HUES64 (cell line): ENCODE measurements around the gene ING4.
A peak's percentile ranks its signal among the peaks of the same experiment; 100 is the strongest.

Experiments
- H3K27ac ChIP-seq: 2 replicates; pipeline ENCODE4 v1.7.0; 2013; ENCODE audit warnings: low read depth, low read length, inconsistent platforms
- H3K27me3 ChIP-seq: 2 replicates; pipeline ENCODE4 v1.6.1; 2013; ENCODE audit warnings: mild to moderate bottlenecking, low read length; ENCODE audit not compliant: insufficient read depth
- H3K36me3 ChIP-seq: 2 replicates; pipeline ENCODE4 v1.6.1; 2013; ENCODE audit warnings: mild to moderate bottlenecking, low read length; ENCODE audit not compliant: insufficient read depth
- H3K4me1 ChIP-seq: 2 replicates; pipeline ENCODE4 v1.6.1; 2013; ENCODE audit warnings: mild to moderate bottlenecking, low read length, moderate library complexity; ENCODE audit not compliant: insufficient read depth
- H3K4me3 ChIP-seq: 2 replicates; pipeline ENCODE4 v1.5.1; 2013; ENCODE audit warnings: mild to moderate bottlenecking, low read length, moderate library complexity
- H3K9ac ChIP-seq: 2 replicates; pipeline ENCODE4 v1.6.1; 2013; ENCODE audit warnings: mild to moderate bottlenecking, low read depth, low read length
- H3K9me3 ChIP-seq: 2 replicates; pipeline ENCODE4 v1.6.1; 2013; ENCODE audit warnings: low read depth, low read length; ENCODE audit not compliant: insufficient read depth
- WGBS: fragments of 150-250, 120-280 bp; methylation state at CpG from one replicate; pipeline ENCODE4 v1.1.7; 2013; ENCODE audit warnings: missing lambda C conversion rate; 5-methylcytosine and 5-hydroxymethylcytosine counted together

The ING4 gene

GRCh38 chr12:6635375-6635855, 27.5 kb downstream of the ING4 start:
- H3K9me3 ChIP-seq = no peaks in the 10 kb centered on the region
- H3K27ac ChIP-seq = no peak overlapping the region
- H3K4me3 ChIP-seq = no peak overlapping the region
- 63% methylated on average over 5 of the region's 5 CpGs for WGBS
- no peak overlapping the region for H3K9ac ChIP-seq
- H3K27me3 ChIP-seq = no peaks in the 10 kb centered on the region; the same call in 1 of the 2 replicates
- H3K36me3 ChIP-seq = no peaks in the 10 kb centered on the region
- peaks cover 7% of the 10 kb centered on the region; the same call in 1 of the 2 replicates for H3K4me1 ChIP-seq

- no peak overlapping the region for H3K9ac ChIP-seq
- no peak overlapping the region for H3K4me3 ChIP-seq
- H3K27ac ChIP-seq = no peak overlapping the region
Observed at GRCh38 chr12:6632026-6632983, 30.6 kb downstream of the ING4 start.

DNA sequence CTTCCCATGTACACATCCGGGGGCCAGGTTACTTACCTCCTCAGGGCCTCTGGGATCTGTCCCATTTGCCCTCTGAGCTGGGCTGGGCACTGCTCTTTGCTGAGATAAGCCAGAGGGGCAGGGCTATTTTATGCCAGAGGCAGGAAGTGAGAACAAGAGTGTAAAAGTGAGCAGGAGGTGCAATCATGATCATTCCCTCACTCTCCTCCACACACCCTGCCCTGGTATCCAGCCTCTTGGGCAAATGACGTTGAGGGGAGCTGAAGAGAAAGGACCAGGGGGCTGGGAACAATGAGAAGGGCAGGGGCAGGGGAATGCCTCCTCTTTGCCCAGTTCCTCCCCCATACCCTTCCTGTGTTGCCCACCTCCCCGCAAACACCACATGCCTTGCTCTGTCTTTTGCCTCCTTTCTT, 31.4 kb downstream of the ING4 start:
- no peaks in the 10 kb centered on the region for H3K9me3 ChIP-seq
- peaks cover 7% of the 10 kb centered on the region; the same call in 1 of the 2 replicates for H3K4me1 ChIP-seq
- H3K27me3 ChIP-seq = no peaks in the 10 kb centered on the region
- no peak overlapping the region for H3K9ac ChIP-seq
- no peak overlapping the region for H3K4me3 ChIP-seq
- no peaks in the 10 kb centered on the region for H3K36me3 ChIP-seq
- WGBS = 93% methylated on average over 2 of the region's 3 CpGs
- H3K27ac ChIP-seq = no peak overlapping the region

More at GRCh38 chr12:6632026-6632983, 30.6 kb downstream of the ING4 start:
- Histone ChIP-seq H3K9me3 (no peaks in the 10 kb centered on the region), H3K4me1 (peaks cover 7% of the 10 kb centered on the region; the same call in 1 of the 2 replicates), H3K27me3 (no peaks in the 10 kb centered on the region), H3K36me3 (no peaks in the 10 kb centered on the region)
- 81% methylated on average over 21 of the region's 21 CpGs for WGBS

DNA sequence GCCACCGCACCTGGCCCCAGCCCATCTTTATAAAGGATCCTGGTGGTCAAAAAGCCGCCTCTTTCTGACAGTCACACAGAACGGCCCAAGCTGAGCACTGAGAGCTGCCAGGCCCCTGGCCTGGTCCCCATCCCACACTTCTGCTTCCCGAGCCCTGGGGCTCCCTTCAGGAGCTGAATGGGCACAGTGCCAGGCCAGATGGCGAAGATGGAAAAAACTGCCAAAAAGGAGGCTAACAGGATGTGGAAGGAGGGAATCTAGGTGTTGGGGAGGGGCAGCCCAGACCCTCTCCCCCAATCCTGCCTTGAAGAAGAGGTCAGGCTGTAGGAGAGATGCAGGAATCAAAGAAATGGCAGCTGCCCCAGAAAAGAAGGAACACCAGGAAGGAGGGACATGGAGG, 32.2 kb downstream of the ING4 start:
- Histone ChIP-seq H3K27ac (no peak overlapping the region), H3K4me1 (peaks cover 5% of the 10 kb centered on the region; the same call in 1 of the 2 replicates), H3K4me3 (no peak overlapping the region), H3K9ac (no peak overlapping the region; the same call in 1 of the 2 replicates), H3K27me3 (no peaks in the 10 kb centered on the region), H3K9me3 (no peaks in the 10 kb centered on the region), H3K36me3 (no peaks in the 10 kb centered on the region)
- 77% methylated on average over 5 of the region's 5 CpGs for WGBS

DNA sequence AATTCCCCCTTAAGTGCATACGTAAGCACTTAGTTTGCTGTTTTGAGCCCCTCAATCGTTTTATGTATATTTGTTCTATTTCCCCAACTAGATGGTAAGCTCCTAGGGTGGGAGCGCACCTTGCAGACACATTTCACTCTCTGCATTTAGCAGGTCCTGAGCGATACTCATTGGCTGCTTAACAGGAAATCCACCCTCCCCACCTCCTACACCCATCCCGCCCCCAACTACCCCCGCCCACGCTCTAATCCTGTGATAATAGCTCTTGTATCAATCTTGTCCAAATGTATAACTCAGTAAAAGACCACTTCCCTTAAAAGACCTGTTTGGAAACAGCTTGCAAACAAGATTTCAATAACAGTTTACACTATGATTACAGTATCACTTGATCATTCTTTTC, 35.3 kb downstream of the ING4 start:
- no peak overlapping the region for H3K9ac ChIP-seq
- no peaks in the 10 kb centered on the region for H3K27me3 ChIP-seq
- peaks cover 3% of the 10 kb centered on the region; the same call in 1 of the 2 replicates for H3K4me1 ChIP-seq
- no peak overlapping the region for H3K27ac ChIP-seq
- H3K9me3 ChIP-seq = no peaks in the 10 kb centered on the region
- no peak overlapping the region for H3K4me3 ChIP-seq
- H3K36me3 ChIP-seq = no peaks in the 10 kb centered on the region
- WGBS = 65% methylated on average over 7 of the region's 7 CpGs

DNA sequence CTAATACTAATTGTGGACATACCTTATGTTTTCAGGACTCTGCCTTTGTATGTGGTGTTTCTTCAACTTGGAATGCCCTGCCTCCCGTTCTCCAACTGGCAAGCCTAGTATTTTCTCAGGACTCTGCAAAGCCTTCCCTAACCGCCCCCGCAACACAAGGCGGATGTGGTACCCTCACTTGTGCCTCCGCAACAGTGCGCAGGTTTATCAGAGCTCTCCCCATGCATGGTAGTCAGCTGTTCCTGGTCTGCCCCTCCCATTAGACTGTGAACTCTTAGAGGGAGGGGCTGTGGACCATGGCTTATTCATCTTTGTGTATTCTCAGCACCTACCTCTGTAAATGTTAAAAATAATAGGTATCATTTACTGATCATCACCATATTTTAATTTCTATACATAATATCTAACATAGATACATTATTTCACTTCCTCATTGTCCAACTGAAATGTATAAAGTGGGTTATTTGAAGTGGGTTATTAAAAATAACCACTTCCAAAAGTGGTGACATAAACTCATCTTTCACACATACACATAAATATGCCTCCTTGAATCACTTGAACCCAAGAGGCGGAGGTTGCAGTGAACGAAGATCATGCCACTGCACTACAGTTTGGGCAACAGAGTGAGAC, 36.1 kb downstream of the ING4 start:
- Histone ChIP-seq H3K9ac (no peak overlapping the region), H3K4me3 (no peak overlapping the region), H3K27me3 (no peaks in the 10 kb centered on the region), H3K36me3 (no peaks in the 10 kb centered on the region), H3K27ac (no peak overlapping the region), H3K9me3 (no peaks in the 10 kb centered on the region), H3K4me1 (no peaks in the 10 kb centered on the region)
- 95% methylated on average over 8 of the region's 8 CpGs for WGBS

- Histone ChIP-seq H3K36me3 (no peaks in the 10 kb centered on the region), H3K27ac (no peak overlapping the region), H3K27me3 (peaks cover 23% of the 10 kb centered on the region), H3K9me3 (no peaks in the 10 kb centered on the region), H3K9ac (no peak overlapping the region), H3K4me3 (no peak overlapping the region), H3K4me1 (no peaks in the 10 kb centered on the region)
- 95% methylated on average over 29 of the region's 29 CpGs for WGBS
Observed at GRCh38 chr12:6620885-6621274, 42.0 kb downstream of the ING4 start.

DNA sequence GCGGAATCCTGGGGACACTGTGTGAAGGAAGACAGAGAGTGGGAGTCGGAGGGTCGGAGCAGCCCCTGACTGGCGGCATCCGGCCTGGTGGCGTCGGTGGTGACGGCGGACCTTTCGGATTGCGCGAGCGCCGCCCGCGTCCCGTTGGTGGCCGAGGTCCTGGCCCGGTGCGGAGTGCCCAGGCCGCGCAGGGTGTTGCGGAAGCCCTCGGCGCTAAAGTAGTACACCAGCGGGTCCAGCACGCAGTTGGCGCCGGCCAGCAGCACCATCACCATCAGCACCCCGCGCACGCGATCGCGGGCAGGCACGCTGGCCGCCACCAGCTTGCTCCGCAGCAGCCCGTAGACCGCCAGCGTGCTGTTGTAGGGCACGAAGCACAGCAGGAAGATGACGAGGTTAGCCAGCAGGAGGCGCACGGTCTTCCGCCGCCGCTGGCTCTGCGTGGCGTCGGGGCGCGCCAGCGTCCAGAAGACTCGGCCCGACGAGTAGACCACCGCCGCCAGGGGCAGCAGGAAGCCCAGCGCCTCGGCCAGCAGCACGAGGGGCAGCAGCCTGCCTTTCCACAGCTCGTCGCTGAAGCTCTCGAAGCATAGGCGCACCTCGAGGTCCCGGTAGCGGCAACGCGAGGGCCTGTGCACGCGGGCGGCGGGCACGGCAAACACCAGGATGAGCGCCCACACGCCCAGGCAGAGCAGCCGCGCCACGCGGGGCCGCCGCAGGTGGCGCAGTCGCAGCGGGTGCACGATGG, 42.6 kb downstream of the ING4 start:
- H3K9ac ChIP-seq = peak overlapping the region; percentile 34; the same call in 1 of the 2 replicates
- 58% methylated on average over 88 of the region's 88 CpGs for WGBS
- peaks cover 23% of the 10 kb centered on the region for H3K27me3 ChIP-seq
- no peaks in the 10 kb centered on the region for H3K36me3 ChIP-seq
- no peaks in the 10 kb centered on the region for H3K9me3 ChIP-seq
- peak overlapping the region; percentile 20; the same call in 1 of the 2 replicates for H3K4me3 ChIP-seq
- H3K4me1 ChIP-seq = no peaks in the 10 kb centered on the region
- H3K27ac ChIP-seq = no peak overlapping the region

DNA sequence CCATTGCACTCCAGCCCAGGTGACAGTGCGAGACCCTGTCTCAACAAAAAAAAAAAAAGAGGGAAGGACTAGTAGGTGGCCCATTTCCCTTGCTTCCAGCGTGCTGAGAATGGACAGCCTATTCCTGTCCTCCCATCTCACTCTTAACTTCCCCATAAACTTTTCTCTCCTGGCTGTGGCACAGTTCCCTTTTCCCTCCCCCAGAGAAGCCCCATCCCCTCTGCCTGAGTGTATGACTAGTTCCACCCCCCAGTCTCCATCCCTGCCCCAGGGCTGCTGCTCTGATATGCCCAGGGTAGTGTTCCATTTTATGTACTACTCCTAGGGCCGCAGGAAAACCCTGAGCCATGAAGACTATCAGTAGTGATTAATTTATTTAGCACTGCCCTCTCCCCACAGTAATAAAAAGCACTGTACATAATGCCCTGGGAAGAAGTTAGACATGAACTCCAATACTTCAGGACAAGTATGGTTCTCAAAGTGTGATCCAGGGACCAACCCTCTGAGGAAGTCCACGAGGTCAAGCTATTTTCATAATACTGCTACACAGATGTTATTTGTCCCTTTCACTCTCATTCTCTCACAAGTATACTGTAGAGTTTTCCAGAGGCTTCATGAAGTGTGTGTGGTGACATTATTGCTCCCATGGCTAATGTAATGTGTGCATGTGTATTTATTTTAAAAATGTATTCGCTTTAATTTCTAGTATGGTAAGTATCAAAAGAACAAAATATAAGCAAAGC, 44.3 kb downstream of the ING4 start:
- no peak overlapping the region for H3K9ac ChIP-seq
- H3K27ac ChIP-seq = no peak overlapping the region
- no peaks in the 10 kb centered on the region for H3K36me3 ChIP-seq
- no peak overlapping the region for H3K4me3 ChIP-seq
- H3K9me3 ChIP-seq = no peaks in the 10 kb centered on the region
- H3K4me1 ChIP-seq = peaks cover 6% of the 10 kb centered on the region
- WGBS = 91% methylated on average over 4 of the region's 5 CpGs
- H3K27me3 ChIP-seq = peaks cover 23% of the 10 kb centered on the region

DNA sequence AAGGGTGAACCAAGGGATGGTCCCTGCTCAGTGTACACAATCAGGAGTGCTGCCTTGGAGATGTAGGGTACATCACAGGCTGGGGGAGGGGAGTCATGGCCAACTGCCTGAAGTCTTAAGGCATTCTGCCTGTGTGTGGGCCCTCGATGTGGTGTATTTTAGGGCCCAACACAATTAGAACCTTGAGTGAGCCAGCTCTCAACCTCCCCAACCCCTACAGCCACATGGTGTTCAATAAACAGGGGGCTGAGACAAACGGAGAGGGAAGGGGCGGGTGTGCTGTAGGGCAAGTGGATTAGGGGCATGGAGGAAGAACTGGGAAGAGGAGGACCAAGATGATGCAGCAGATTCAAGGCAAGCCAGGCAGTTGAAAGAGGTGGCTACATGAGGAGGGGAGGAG, 47.1 kb downstream of the ING4 start:
- no peak overlapping the region for H3K9ac ChIP-seq
- peaks cover 15% of the 10 kb centered on the region for H3K27me3 ChIP-seq
- H3K27ac ChIP-seq = no peak overlapping the region

More for the DNA sequence above, 47.1 kb downstream of the ING4 start:
- WGBS = 80% methylated on average over 3 of the region's 3 CpGs
- peaks cover 30% of the 10 kb centered on the region for H3K4me1 ChIP-seq
- no peaks in the 10 kb centered on the region for H3K9me3 ChIP-seq
- no peak overlapping the region for H3K4me3 ChIP-seq
- no peaks in the 10 kb centered on the region for H3K36me3 ChIP-seq
